Measurements from ENCODE around the gene CTAG2.

DNA sequence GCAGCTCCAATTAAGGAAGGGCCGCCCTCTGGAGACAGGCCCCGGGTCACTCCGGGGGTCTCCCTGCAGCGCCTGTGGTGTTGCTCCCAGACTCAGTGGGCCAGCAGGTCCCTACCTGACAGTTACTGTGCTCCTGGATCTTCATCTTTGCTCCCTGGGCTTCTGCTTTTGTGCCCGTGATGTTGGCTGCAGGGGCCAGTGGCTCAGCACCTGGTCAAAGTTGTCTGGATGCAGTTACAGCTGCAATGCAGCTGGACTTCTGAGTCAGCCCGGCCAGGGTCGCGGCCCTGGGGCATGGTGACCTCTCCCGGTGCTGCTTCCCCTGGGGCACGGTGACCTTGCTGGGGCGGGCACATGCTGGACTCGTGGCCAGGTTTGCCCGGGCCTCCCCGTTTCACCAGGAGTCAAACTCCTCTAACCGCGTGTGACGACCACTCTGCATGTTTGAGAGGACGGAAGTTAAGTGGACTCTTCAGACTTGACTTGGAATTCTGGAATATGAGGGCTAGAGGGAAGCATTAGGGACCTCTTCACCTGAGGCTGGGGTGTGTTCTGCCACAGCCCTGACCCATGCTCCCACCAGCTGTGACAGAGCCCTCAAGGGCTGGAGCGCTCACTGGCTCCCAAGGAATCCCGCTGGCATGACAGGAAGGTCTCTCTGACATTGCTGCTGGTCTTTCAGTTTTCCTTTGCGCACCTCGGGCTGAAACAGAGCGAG is 3.7 kb downstream of the CTAG2 start:
- TF ChIP-seq CTCF (conservative IDR thresholded peaks at IDR 0.05; ENCODE audit: low read length) (no peak), EZH2phosphoT487 (IDR thresholded peaks at IDR 0.05; ENCODE audit: borderline replicate concordance, low read depth, low read length) (no peak)
